Fibroblast of skin of right biceps (primary cell): ENCODE data around the gene PRICKLE1.

Experiments
- DNase-seq: peaks from one replicate; pipeline ENCODE4 v3.0.0-alpha.2; 2013

PRICKLE1 gene

GRCh38 chr12:42446761-42447160 is 142.8 kb downstream of the PRICKLE1 start:
- no peak for DNase-seq

- no peak for DNase-seq
Observed at GRCh38 chr12:42445891-42446290, 143.7 kb downstream of the PRICKLE1 start.

- DNase-seq, result no peak
Observed at GRCh38 chr12:42444192-42444943, 145.2 kb downstream of the PRICKLE1 start.

GRCh38 chr12:42442888-42443287 is 146.7 kb downstream of the PRICKLE1 start:
- DNase-seq, result no peak

GRCh38 chr12:42442311-42442759 is 147.2 kb downstream of the PRICKLE1 start:
- DNase-seq, result no peak

GRCh38 chr12:42440608-42441007 is 148.9 kb downstream of the PRICKLE1 start:
- DNase-seq, result no peak

GRCh38 chr12:42432517-42433140 is 156.9 kb downstream of the PRICKLE1 start:
- no peak for DNase-seq

GRCh38 chr12:42428850-42429249 is 160.7 kb downstream of the PRICKLE1 start:
- DNase-seq, result no peak

GRCh38 chr12:42426746-42427145 is 162.8 kb downstream of the PRICKLE1 start:
- DNase-seq, result peak; percentile 75

- DNase-seq, result no peak
Observed at GRCh38 chr12:42422785-42423184, 166.8 kb downstream of the PRICKLE1 start.

GRCh38 chr12:42421844-42422779 is 167.4 kb downstream of the PRICKLE1 start:
- peak; percentile 60 for DNase-seq

GRCh38 chr12:42420395-42420794 is 169.2 kb downstream of the PRICKLE1 start:
- DNase-seq, result no peak

GRCh38 chr12:42410340-42410739 is 179.2 kb downstream of the PRICKLE1 start:
- no peak for DNase-seq

GRCh38 chr12:42409471-42409870 is 180.1 kb downstream of the PRICKLE1 start:
- no peak for DNase-seq

GRCh38 chr12:42407306-42407705 is 182.2 kb downstream of the PRICKLE1 start:
- DNase-seq, result peak; percentile 12
